ENCODE data around the gene TRIM26.

The TRIM26 gene

GRCh38 chr6:30207619-30208295 lies 5.4 kb downstream of the TRIM26 start:
- DNase-seq = no peak

- no peak for DNase-seq
These were observed 6.2 kb downstream of the TRIM26 start for GRCh38 chr6:30206799-30207618.

DNA sequence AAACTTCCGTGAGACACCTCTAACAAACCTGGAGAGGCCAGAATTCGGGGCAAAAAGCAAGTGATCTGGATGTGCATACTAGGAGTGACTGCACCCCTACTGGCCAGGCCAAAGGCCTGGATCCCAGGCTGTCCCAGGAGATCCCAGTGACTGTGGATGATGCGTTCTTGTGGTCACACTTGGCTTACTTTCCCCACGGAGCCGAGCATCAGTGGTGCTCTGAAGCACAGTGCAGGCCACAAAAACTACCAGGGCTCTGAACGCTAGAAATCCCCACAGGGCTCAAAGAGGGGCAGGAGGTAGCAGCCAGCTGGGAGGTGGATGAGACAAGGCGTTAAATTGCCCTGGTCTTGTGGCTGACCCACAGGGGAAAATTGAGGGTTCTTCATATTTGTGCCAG lies 7.1 kb downstream of the TRIM26 start:
- no peak for DNase-seq

GRCh38 chr6:30204116-30204515 lies 9.1 kb downstream of the TRIM26 start:
- no peak for DNase-seq

DNA sequence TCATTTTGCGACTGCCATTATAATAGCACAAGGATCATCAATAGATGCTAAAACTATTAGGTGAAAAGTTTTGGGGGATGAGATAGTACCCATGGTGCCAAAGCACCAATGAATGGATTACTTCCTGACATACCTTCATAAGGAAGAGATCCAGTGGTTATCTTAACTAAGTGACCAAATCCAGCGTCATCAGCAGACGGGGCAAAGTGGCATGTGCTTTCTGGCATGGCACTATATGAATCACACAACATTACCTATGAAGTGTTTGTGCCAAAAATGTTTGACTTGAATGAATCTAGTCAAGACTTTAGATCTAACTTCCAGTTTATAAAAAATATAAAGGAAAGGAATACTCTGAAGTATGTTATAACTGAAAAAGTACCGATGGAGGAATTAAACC lies 10.8 kb downstream of the TRIM26 start:
- DNase-seq = no peak

- DNase-seq = no peak
These were observed 12.5 kb downstream of the TRIM26 start for GRCh38 chr6:30200551-30201281.

DNA sequence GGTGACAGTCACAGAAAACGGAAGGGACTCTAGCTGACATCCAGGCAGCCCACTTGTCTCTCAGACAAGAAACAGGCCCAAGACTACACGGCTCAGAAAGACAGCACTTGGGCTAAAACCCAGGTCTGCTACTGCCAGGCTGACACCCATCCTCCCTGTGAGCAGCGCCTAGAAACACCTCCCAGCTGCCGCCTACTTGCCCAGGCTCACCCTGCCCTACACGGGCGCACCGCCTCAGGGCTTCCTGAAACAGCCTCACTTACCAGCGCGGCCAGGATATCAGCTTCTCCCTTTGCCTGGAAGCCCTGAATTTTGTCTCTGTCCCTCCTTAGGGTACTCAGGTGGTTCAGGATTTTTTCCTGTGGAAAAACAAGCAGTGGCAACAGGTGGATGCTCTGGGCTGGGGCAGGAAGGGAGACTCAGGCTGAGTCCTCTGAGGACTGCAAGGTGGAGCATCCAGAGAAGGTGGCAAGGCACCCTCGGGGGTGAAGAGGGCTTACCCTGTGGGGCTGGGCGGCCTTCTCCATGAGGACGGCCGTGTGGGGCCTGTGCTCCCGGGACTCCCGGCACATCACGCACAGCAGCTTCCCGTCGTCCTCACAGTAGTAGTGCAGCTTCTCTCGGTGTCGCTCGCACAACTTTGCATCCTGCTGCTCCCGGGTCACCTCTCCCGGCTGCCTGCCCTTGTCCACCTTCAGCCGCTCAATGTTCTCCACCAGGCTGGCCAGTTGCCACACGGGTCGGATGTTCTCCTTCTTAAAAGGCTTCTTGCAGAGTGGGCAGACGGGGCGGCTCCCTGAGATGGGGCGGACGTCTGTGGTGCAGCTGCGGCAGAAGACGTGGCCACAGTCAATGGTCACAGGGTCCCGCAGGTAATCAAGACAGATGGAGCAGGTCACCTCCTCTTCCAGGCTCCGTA lies 14.8 kb downstream of the TRIM26 start:
- DNase-seq = no peak

DNA sequence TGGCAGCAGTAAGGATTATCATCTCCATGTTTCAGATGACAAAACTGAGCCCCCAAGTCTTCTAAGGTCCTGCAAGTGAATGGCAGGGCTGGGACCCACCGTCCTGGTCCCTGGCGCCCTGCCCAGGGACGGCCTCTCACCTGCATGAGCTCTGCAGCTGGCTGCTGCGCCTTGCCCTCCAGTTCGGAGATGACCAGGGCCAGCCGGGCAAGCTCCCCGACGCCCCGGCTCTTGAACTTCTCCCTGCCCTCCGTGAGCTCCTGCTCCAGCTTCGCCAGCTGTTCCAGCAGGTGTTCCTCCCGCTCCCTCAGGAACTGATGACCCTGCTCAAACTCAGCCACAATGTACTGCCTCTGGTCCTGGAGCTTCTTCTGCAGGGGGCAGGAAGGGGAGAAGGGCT lies 16.8 kb downstream of the TRIM26 start:
- no peak for DNase-seq

DNA sequence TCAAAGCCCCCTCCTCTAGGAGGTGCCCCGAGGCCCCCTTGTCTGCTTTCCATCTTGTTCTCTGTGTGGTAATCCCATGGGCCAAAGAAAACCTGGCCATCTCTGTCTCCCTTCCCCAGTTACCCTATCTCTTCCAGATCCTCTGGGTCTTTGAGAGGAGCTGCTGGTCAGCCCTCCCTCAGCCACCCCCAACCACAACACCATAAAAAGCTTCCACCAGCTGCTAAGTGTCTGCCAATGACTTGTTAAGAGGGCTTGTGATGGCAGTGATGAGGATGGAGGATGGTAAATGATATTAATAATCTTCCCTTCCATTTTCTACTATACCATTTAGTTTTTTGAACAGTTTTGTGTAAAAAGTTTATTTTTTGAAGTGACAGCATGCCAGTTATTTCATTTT lies 17.3 kb downstream of the TRIM26 start:
- no peak for DNase-seq

DNA sequence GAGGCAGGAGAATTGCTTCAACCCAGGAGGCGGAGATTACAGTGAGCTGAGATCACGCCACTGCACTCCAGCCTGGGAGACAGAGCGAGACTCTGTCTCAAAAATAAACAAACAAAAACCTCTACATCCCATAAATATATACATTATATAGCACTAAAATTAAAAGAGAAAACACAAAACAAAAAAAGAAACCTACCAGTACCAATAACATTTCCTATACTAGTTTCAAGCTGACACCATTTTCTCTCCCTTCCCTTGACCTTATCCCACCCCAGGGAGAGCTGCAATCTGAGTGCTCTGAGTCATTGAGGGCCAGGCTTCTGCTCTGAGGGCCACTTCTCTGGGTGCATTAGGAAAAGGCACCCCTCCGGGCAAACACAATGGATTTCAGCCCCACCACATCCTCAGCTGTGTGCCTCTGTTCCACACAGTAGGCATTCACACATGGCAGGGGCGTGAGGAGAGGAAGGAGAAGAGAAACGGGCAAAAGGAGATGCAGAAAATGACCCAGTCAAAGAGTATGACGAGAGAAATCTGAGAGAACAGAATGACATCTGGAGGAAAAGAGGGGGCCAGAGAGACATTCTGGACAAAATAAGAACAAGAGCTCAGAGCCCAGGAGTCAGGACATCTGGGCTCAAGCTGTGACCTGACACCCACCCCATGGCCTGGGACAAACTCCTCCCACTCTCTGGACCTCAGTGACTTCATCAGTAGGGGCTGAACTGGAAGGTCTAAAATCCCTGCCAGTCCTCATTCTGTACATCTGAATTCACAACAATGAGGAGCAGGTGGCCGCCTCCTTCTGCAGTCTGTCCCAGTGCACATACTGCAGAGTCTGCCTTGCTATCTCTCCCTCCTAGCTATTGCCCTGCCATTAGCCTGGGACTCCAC lies 18.2 kb downstream of the TRIM26 start:
- DNase-seq = no peak

GRCh38 chr6:30192076-30192475 lies 21.1 kb downstream of the TRIM26 start:
- DNase-seq = no peak

GRCh38 chr6:30188541-30188940 lies 24.7 kb downstream of the TRIM26 start:
- DNase-seq = no peak

DNA sequence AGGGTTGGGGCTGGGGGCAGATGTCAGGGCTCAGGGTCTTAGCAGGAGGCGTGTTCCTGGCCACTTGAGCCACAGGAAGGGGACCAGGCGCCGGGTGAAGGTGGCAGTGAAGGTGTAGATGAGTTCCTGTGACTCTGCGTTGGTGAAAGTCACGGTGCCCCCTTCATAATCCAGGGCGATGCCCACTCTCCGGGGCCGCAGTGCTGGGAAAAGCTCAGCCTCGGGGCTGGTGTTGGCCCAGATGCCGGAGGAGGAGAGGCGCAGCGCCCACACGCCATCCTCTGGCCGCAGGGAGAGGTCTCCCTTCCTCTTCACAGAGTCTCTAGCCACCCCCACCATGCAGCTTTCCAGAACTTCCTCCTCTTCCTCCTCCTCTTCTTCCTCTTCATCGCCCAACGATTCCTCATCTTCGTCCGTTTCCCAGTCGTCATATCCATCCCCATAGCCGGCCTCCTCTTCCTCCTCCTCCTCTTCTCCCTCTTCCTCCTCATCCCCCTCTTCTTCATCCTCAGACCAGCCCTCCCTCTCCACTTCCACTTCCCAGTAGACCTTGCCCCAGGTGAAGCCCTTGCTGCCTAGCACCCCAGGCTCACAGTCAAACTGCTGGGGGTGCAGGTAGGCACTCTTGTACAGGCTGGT lies 27.2 kb downstream of the TRIM26 start:
- DNase-seq = no peak

DNA sequence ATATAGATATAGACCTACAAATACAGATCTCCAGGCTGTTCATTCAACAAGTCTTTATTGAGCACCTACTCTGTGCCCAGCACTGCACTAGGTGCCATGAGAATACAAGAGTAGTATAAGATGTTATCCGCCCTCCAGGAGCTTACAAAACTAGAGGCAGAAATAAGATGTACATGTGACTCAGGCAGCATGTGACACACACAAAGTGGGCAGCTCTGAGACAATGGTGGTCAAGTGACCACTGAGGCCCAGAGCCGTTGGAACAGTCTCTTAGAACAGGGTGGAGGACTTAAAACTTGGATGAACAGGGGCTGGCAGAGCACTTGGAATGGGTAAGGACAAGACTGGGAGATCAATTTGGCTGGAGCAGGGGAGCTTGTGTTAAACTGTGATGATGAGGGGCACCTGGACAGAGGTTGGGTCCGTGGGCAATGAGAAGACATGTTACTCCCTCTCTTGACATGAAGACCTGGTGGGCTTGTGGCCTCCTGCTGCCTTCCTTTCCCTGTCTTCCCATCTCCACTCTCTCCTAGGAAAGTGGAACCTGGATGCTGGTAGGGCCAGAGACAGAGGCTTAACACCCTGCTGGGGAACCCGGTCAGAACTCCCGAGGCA lies 28.7 kb downstream of the TRIM26 start:
- no peak for DNase-seq

DNA sequence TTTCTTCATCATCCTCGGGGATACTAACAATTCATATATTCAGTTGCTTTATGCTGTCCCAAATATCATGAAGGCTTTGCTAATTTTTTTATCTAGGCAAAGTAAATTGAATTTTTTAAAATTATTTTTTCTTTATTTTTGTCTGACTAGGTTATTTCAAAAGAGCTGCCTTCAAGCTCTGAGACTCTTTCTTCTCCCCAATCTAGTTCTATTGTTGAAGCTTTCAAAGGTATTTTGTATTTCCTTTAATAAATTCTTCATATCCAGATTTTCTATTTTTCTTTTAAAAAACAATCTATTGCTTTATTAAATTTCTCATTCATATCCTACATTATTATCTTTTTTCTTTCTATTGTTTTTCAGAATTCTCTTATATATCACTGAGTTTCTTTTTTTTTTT lies 33.1 kb downstream of the TRIM26 start:
- DNase-seq = no peak

GRCh38 chr6:30178837-30179236 lies 34.4 kb downstream of the TRIM26 start:
- no peak for DNase-seq

DNA sequence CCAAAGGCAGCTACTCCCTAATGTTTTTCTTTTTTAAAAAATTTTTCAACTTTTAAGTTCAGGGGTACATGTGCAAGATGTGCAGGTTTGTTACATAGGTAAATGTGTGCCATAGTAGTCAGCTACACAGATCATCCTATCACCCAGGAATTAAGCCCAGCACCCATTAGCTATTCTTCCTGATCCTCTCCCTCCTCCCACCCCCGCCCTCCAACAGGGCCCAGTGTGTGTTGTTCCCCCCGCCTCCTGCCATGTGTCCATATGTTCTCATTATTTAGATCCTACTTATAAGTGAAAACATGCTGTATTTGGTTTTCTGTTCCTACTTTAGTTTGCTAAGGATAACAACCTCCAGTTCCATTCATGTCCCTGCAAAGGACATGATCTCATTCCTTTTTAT lies 37.4 kb downstream of the TRIM26 start:
- no peak for DNase-seq

- no peak for DNase-seq
These were observed 40.5 kb downstream of the TRIM26 start for GRCh38 chr6:30172681-30173080.

DNA sequence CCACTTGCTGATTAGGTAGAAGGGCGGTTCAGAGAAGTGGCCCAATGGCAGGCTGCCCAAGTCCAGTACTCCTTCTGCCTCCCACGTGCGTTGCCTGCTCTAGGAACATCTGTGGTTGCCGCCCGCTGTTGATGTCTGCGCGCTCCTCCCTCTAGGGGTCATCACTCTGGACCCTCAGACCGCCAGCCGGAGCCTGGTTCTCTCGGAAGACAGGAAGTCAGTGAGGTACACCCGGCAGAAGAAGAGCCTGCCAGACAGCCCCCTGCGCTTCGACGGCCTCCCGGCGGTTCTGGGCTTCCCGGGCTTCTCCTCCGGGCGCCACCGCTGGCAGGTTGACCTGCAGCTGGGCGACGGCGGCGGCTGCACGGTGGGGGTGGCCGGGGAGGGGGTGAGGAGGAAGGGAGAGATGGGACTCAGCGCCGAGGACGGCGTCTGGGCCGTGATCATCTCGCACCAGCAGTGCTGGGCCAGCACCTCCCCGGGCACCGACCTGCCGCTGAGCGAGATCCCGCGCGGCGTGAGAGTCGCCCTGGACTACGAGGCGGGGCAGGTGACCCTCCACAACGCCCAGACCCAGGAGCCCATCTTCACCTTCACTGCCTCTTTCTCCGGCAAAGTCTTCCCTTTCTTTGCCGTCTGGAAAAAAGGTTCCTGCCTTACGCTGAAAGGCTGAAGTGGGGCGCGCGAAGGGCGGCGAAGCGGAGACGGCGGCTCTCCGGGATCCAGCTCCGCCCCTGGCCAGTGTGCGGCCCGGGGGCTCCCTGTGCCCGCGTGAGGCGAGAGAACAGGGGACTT lies 41.3 kb downstream of the TRIM26 start:
- DNase-seq = no peak
